HG03432 (cell line): ENCODE data around the gene IFNA16.
"Not testable (repeated sequence)": the region's sequence is repeated elsewhere in the genome, so short reads cannot be mapped to it uniquely, and the experiment has no call there.

ENCODE experiments used
- ATAC-seq: cut with Tn5 transposase; IDR thresholded peaks from one replicate; pipeline ENCODE4 v1.9.1; 2021; ENCODE audit warnings: mild to moderate bottlenecking, moderate library complexity; ENCODE audit not compliant: unreplicated experiment

IFNA16 gene

DNA sequence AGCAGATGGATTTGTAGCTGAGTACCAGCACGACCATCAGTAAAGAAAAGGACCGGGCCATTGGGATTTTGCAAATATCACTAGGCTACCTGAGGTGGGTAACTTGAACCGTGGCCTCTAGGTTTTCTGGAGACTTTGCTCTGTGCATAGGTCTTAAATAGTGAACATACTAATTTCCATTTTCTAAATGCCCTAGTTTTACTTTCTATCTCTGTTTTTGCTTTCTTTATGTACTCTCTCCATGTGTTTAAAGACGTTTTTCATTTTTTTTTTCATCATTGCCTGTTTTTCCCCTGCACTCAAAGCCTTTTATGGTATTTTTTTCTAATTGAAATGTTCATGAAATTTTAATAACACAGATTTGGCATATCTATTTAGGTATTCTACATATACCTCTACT lies 15.0 kb downstream of the IFNA16 start, which contains the start of gene IFNA7:
TSS of gene IFNA7 (minus strand) at position 101 of the 400 bp plus-strand sequence. CDS start at position 61, 40 bp downstream.
- ATAC-seq = not testable (repeated sequence)

DNA sequence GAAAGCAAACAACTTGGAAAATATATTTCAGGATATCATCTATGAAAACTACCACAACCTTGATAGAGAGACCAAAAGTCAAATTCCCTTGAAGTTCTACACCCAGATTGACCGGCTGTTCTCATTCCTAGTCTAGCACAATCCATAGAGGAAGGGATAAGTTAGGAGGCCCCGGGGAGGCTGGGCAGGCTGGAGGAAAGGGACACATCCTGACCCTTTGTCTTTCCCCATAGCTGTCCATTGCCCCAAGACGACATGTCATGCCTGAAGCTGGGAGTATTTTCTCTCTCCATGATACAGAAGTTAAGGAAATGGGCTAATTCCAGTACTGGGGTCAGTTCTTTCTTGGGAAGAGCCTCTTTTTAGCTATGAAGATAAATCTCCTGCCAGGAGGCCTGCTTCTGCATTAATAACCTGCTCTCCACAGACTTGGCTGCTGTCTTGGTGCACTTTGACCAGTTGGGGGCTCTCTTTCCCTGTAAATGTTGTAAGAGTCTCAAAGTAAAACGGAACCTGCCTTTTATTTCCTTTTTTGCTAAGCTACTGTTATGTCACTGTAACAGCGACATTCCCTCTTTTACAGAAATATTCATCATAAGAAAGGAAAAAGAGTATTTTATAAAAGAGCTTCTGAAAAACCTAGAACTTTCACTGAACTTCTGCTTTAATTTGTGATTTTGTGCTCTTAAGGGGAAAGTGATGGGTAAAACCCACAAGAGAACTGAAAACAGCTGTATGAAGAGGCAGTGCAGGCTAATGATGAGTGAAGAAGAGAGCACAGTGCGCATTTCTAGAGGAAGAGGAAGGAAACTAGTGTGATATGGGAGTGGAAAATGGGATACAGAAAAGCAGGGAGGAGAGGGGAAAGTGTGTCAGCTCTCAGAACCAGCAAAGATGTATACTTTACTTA lies 22.0 kb downstream of the IFNA16 start:
- ATAC-seq = peak; percentile 96

DNA sequence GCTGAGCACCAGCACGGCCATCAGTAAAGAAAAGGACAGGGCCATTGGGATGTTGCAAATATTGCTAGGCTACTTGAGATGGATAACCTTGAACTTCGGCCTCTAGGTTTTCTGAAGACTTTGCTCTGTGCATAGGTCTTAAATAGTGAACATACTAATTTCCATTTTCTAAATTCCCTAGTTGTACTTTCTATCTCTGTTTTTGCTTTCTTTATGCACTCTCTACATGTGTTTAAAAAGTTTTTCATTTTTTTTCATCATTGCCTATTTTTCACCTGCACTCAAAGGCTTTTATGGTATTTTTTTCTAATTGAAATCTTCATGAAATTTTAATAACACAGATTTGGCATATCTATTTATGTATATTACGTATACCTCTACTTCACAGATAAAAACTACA lies 29.6 kb downstream of the IFNA16 start, which contains the start of gene IFNA4:
TSS of gene IFNA4 (minus strand) at position 101 of the 400 bp plus-strand sequence. CDS start at position 45, 56 bp downstream.
- not testable (repeated sequence) for ATAC-seq

DNA sequence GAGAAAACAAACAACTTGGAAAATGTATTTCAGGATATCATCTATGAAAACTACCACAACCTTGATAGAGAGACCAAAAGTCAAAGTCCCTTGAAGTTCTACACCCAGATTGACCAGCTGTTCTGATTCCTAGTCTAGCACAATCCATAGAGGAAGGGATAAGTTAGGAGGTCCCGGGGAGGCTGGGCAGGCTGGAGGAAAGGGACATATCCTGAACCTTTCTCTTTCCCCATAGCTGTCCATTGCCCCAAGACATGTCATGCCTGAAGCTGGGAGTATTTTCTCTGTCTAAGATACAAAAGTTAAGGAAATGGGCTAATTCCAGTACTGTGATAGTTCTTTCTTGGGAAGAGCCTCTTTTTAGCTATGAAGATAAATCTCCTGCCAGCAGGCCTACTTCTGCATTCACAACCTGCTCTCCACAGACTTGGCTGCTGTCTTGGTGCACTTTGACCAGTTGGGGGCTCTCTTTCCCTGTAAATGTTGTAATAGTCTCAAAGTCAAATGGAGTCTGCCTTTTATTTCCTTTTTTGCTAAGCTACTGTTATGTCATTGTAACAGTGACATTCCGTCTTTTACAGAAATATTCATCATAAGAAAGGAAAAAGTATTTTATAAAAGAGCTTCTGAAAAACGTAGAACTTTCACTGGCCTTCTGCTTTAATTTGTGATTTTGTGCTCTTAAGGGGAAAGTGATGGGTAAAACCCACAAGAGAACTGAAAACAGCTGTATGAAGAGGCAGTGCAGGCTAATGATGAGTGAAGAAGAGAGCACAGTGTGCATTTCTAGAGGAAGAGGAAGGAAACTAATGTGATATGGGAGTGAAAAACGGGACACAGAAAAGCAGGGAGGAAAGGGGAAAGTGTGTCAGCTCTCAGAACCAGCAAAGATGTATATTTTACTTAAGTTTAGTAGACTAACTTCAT lies 34.0 kb downstream of the IFNA16 start:
- peak; percentile 97 for ATAC-seq

DNA sequence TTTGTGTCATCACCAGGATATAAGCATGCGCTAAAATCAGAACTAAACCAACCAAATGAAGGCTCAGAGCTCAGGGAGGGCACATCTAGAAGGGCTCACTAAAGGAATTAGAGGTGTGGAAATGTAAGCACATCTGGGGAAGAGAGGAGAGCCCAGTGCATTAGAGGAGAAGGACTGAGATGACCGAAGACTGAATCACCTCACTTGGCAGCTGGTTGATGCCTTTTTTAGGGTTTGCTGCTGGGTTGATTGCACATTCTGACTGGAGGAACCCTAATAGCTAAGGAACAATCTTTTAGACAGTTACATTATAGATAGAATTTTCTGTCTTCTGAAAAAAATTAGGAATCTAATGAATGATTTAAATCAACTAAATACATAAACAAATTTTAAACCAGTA lies 42.4 kb downstream of the IFNA16 start:
- ATAC-seq = no peak

DNA sequence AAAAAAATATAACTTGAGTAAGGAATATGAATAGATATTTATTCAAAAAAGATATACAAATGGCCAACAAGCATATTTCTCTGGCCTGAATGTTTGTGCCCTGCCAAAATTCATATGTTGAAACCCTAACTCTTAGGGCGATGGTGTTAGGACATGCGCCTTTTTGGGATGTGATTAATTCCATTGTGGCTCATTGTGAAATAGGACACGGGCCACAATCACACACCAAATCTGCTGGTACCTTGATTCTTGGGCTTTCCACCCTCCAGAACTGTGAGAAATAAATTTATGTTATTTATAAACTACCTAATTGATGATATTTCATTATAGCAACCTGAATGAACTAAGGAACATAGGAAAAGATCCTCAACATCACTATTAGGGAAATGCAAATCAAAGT lies 45.0 kb downstream of the IFNA16 start:
- no peak for ATAC-seq

DNA sequence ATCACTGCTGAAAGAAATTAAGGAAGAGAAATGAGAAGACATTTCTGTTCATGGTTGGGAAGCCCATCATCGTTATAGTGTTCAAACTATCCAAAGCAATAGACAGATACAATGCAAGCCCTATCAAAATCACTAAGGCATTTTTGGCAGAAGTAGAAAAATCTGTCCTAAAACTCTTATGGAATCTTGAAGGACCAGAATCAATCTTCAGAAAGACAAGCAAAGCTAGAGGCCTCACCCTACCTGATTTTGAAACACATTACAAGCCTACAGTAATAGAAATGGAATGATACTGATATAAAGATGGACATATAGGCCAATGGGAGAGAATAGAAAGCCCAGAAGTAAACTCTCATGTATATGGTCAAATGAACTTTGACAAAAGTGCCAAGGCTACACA lies 45.8 kb downstream of the IFNA16 start:
- no peak for ATAC-seq

DNA sequence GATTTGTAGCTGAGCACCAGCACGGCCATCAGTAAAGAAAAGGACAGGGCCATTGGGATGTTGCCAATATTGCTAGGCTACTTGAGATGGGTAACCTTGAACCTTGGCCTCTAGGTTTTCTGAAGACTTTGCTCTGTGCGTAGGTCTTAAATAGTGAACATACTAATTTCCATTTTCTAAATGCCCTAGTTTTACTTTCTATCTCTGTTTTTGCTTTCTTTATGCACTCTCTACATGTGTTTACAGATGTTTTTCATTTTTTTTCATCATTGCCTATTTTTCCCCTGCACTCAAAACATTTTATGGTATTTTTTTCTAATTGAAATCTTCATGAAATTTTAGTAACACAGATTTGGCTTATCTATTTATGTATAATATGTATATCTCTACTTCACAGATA lies 50.6 kb downstream of the IFNA16 start, which contains the start of gene IFNA21:
TSS of gene IFNA21 (minus strand) at position 101 of the 400 bp plus-strand sequence. CDS start at position 53, 48 bp downstream.
- ATAC-seq = not testable (repeated sequence)
